GM21717 (cell line): Measurements from ENCODE around the gene DYRK4.
A peak's percentile ranks its signal among the peaks of the same experiment; 100 is the strongest.

Experiments
- ATAC-seq: cut with Tn5 transposase; IDR thresholded peaks from one replicate; pipeline ENCODE4 v1.9.1; 2021; ENCODE audit warnings: mild to moderate bottlenecking, moderate library complexity; ENCODE audit not compliant: unreplicated experiment

DYRK4 gene

DNA sequence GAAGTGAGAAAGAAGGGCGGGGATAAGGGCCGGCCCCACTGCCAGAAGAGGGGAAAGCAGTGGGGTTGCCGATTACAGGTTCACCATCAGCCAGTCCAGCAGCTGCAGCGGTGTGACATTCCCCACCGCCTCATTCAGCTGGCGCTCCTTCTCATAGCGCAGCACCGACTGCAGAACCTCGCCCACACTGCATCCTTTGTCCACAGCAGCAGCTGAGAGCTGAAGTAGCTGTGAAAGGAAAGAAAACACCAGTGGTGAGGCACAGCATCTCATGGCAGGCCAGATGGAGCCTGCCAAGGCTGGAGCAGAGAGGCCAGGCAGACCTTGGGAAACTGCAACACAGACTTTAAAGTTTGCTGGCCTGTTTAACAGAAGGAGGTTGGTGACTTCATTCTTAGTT, 53.7 kb downstream of the DYRK4 start:
- no peak for ATAC-seq

DNA sequence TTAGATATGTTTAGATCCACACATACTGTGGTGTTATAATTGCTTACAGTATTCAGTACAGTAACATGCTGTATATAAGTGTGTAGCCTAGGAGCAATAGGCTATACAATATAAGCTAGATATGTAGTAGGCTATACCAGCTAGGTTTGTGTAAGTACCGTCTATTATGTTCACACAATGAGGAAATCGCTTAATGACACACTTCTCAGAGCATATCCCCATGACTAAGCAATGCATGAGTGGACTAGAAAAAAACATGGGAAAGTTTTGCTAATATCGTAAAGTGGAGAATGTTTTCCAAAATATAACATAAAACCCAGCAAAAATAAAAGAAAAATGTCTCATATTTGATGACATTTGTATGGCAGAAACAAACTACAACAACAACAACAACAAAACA, 59.5 kb downstream of the DYRK4 start:
- no peak for ATAC-seq

DNA sequence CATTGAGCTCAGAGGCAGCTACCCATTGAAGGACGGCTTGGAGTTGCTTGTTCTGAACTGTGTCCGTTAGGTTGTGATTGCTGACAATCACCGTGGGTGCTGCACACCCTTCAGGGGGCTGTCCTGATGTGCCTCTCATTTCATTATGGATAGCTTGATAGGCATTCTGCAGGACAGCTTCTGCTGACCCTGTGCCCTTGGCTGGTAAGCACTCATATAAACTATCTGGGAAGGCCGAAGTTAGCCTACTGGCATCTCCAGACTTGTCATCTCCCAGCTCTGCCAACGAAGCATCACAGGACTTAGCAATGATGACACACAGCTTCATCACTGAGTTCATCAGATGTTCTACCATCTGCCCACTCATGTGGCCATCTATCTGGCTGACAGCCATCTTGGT, 64.5 kb downstream of the DYRK4 start:
- ATAC-seq = no peak

DNA sequence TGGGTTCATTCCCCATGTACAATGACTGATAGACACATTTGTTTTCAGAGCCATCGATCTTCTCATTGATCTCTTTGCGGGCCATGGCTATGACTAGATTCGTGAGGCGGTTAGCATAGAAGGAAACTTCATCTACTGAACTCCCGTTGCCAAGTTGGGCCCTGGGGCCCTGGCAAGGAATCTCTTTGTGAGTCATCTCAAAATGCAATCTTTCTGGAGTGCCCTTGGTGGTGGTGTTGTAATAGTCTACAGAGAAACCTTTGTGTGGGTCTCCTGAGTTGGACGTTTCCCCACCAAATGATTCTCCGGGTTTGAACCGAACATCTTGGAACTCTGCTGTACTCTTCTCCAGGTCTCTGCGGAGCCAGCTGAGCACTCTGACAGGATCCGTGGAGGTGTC, 66.4 kb downstream of the DYRK4 start:
- ATAC-seq = no peak

DNA sequence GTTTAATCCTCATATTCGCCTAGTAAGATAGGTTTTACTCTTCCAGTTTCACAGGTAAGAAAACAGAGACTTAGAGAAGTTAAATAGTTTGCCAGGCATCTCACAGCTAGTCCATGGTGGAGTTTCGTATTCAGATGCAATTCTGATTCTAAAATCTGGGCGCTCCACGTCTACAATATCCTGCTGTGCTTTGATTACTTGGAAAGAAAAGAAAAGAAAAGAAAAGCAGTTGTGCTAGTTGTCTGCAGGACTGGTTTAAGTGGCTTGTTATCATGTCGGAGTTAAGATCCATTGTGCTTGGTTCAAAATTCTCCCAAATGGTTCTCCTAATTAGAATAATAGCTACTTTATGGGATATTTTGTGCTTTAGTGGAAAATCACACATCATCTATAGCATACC, 68.3 kb downstream of the DYRK4 start:
- ATAC-seq = no peak

DNA sequence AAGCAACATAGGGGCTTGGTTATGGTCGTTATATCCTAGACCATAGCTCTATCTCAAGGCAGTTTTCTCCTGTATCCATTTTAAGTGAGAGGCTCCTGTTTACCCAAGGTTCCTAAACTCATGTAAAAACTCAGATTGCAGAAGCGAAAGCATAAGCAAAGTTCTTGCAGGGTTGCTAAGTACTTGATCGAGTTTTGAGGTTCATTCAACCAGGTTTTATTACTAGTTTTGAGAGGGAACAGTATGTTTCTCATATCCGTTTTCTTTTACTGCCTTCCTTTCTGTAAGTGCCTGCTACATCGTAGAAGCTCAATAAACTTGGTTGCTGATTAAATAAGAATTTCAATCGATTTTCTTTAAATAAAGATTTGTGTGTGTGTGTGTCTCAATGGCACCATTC, 81.7 kb downstream of the DYRK4 start:
- ATAC-seq = no peak

DNA sequence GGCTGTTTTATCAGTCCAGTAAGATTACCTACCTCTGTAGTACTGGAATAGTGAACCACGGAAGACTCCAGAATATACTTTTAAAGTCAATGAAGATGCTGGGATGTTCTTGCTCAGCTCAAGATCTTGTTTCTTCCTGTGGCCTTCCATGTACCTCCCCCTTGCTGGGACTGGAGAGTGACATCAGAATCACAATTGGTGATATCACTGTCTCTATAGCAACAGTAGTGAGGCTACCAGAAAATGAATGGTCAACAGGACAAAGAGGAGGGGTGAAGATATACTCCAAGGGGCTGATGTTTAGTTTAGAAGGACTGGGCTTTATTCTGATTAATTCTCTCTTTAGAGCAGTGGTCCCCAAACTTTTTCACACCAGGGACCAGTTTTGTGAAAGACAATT, 83.0 kb downstream of the DYRK4 start:
- no peak for ATAC-seq

DNA sequence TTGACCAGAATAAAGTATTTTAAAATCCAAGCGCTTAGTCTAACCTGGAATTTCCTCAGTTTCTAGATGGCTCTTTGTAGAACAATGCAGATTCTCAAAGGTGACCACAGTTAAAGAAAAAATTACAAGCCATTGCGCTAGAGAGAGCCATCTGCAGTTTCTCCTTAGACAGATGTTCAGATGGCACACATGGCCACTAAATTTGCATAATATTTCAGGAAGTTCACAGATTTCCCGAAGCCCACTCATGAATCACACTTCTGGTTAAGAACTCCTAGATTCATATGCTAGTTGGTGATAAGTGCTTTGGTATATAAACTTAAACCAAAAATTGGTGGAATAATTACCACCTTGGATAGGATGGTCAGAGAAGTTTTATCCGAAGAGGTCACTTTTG, 86.1 kb downstream of the DYRK4 start:
- ATAC-seq = no peak

DNA sequence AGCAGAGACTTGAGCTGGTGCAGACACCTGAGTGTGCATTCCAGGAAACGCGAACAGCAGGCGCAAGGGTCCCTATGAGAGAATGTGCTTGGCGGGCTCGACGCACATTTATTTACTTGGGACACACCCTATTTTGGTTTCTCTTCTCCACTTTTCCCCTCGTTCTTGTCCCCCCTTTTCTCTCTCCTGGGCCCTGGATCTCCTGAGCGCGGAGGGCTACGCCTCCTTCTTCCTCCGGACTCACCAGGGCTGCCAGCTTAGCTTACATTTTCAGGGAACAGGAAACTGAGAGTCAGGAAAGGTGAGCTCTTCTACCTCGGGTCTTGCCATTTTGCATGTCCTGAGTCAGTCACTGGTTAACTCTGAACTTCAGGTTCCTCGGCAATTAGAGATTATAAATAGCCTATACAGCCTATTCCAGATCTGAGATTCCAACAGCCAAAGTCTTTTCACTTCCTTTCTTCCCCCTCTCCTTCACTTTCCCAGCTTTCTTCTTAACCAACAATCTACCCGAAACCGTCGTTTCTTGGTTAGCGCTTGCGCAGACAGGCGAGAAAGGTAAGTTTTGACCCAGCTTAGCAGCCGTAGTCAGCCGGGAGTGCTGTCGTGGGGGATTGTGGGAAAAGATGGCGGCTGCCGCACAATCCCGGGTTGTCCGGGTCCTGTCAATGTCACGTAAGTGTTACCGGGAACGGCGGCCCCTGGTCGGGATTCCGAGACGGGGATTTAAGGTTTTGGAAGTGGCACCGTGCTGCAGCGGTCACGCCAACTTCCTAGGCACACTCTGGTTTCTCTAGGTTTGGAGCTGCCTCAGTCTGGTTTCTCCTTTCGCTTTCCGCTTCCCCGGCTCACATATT, 86.7 kb downstream of the DYRK4 start, which contains the start of the genes AKAP3 and NDUFA9:
Gene AKAP3, minus strand, starts transcription at position 551 of the 857 bp plus-strand sequence. CDS start 10,855 bp downstream, outside the sequence.
Gene NDUFA9, plus strand, starts transcription at position 614 of the 857 bp plus-strand sequence. Its CDS starts 13 bp downstream, at position 627.
- peak; percentile 78 for ATAC-seq

DNA sequence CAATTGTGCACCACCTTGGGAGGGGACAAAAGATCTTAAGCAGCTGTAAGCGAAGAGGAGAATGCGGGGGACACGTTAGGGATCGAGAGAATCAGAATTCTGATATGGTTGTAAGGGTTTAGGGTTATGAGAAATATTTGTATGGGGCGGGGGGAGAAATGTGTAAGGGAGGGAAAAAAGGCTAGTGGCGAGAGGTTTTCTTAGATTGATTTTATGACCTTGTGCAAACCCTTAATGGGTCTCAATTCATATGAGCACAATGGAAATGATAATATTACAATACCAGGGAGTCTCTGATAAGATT, 87.3 kb downstream of the DYRK4 start:
- ATAC-seq = no peak

DNA sequence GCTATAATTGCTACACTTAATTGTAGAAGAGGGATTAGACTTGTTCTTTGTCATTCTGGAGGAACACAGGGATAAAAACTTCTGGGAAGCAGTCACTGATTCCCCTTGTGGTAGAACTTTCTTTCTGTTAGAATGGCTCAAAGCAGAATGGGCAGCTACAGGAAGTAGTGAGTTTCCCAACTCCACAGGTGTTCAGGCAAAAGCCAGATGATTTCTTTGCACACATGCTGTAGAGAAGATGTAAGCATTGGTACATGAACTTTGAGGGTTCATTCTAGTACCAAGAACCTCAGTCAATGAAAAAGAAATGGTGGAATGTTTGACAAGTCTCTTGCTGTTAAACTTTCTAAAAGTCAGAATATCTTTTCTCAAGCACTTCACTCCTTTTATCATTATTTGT, 91.2 kb downstream of the DYRK4 start:
- ATAC-seq = no peak

DNA sequence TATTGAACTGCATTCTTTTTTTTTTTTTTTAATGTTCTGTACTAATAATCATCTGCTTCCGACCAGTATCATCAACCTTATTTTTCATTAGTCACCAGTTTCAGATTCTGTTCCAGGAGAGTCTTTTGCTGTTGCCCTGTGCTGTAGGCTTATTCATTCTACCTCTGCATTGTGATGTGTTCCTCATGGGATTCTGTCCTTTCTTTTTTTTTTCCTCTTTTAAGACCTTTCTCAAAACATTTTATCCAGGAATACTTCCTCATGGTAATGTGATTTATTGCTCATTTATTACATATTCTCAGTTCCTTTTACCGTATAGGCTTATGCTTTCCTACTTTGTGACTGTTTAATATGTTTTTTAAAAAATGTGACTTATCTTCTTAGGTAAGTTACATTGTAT, 91.7 kb downstream of the DYRK4 start:
- no peak for ATAC-seq
